Kidney (tissue), 14 donors: ENCODE results near the gene TSPAN11. TPM values are rescaled to one million over a fixed set of nuclear protein-coding genes. Genes with fewer than 3 reads are reported as not detected.
A peak's percentile ranks its signal among the peaks of the same experiment; 100 is the strongest.

Experiments used
- DNase-seq, 5 donors: peaks; one replicate each; pipeline ENCODE4 v3.0.0-alpha.2; 2013 to 2020
- FAIRE-seq: peaks from 2 replicates; lab custom pipeline; 2012; peaks lifted over from hg19 to GRCh38; lab: Jason Lieb, UNC
- H3K27ac ChIP-seq, 2 donors: one replicate each; pipeline ENCODE4 v1.7.0; 2013; ENCODE audit warnings: low read depth in 2 of 2, low read length in 2 of 2, inconsistent platforms in 1 of 2
- H3K27me3 ChIP-seq: one replicate; pipeline ENCODE4 v1.7.1; 2013; ENCODE audit warnings: low read length, inconsistent platforms; ENCODE audit not compliant: control insufficient read depth, insufficient read depth
- H3K36me3 ChIP-seq, 3 donors: one replicate each; pipeline versions ENCODE4 v1.7.0 to v1.7.1; 2013; ENCODE audit warnings: low read length in 3 of 3, control low read depth in 1 of 3, inconsistent platforms in 1 of 3; ENCODE audit not compliant: insufficient read depth in 3 of 3, control insufficient read depth in 2 of 3
- H3K4me1 ChIP-seq, 3 donors: one replicate each; pipeline versions ENCODE4 v1.7.0 to v1.7.1; 2013; ENCODE audit warnings: low read length in 3 of 3, inconsistent platforms in 1 of 3, low read depth in 1 of 3; ENCODE audit not compliant: control insufficient read depth in 2 of 3, insufficient read depth in 2 of 3
- H3K4me3 ChIP-seq, 3 donors: one replicate each; pipeline versions ENCODE4 v1.7.0 to v1.8.1; 2013; ENCODE audit warnings: low read length in 3 of 3, control low read depth in 1 of 3, inconsistent platforms in 1 of 3
- H3K9ac ChIP-seq, 3 donors: one replicate each; pipeline versions ENCODE4 v1.7.0 to v1.7.1; 2013; ENCODE audit warnings: low read length in 3 of 3, control low read depth in 1 of 3, inconsistent platforms in 1 of 3
- H3K9me3 ChIP-seq, 3 donors: one replicate each; pipeline versions ENCODE4 v1.7.0 to v1.7.1; 2013; ENCODE audit warnings: low read length in 3 of 3, control low read depth in 1 of 3, inconsistent platforms in 1 of 3; ENCODE audit not compliant: control insufficient read depth in 2 of 3, insufficient read depth in 1 of 3
- CTCF ChIP-seq: IDR thresholded peaks from 3 replicates; pipeline ENCODE4 v1.5.1; 2012; ENCODE audit warnings: mild to moderate bottlenecking, moderate library complexity, borderline replicate concordance; ENCODE audit not compliant: insufficient read depth; ENCODE audit errors: extremely low read depth
- intact Hi-C: fragments of 100-400 bp; cut with DNase I; formaldehyde crosslinking; loops from one replicate; pipeline ENCODE4 v1.11.1; 2022
- polyA plus RNA-seq: library from polyadenylated mRNA; stranded (reverse); fragments of 350-450 nt; fragmentation: Illumina TruSeq; extraction: RNeasy Lipid Tissue Mini Kit (QIAGEN cat#74804); gene quantifications from one replicate; pipeline ENCODE4 v1.2.3, GENCODE V29; 2014; ENCODE audit warnings: low read depth, low replicate concordance; ENCODE audit not compliant: insufficient read depth
- total RNA-seq: library from RNA; stranded (reverse); fragmentation: NEBNext Ultra II Directional; extraction: Animal tissue kit (Norgen Biotek cat#: 25700); gene quantifications from one replicate; pipeline ENCODE4 v1.2.1, GENCODE V29; 2021
- donor health status: control.
- donor health status: control.
- donor health status: control.
- donor health status: control.
- donor health status: control.
- donor health status: DM: yes; HTN: yes; CAD: no.
- donor health status: Normal renal cell carcinoma (clear cell type).

Gene TSPAN11
- total and polyA plus RNA-seq, 2 donors from 2014 or later: 1.3 to 7.5 TPM

- Histone ChIP-seq H3K9ac (no peak overlapping the region), H3K36me3 (no peaks in the 10 kb centered on the region), H3K27ac (no peak overlapping the region), H3K27me3 (no peaks in the 10 kb centered on the region), H3K4me3 (no peak overlapping the region), H3K4me1 (no peaks in the 10 kb centered on the region), H3K9me3 (no peaks in the 10 kb centered on the region)
- DNase-seq (no peak), FAIRE-seq (no peak)
- intact Hi-C loops: no loop called here
- TF ChIP-seq CTCF: no peak
These were observed 49.7 kb downstream of the TSPAN11 start for GRCh38 chr12:30976206-30976605.

GRCh38 chr12:30977124-30977523, 50.6 kb downstream of the TSPAN11 start:
- no peak for DNase-seq
- Histone ChIP-seq H3K9me3 (no peaks in the 10 kb centered on the region), H3K27me3 (no peaks in the 10 kb centered on the region), H3K4me1 (no peaks in the 10 kb centered on the region), H3K9ac (no peak overlapping the region), H3K27ac (no peak overlapping the region), H3K36me3 (no peaks in the 10 kb centered on the region), H3K4me3 (no peak overlapping the region)
- FAIRE-seq: no peak
- intact Hi-C loops: no loop called here
- TF ChIP-seq CTCF: no peak

DNA sequence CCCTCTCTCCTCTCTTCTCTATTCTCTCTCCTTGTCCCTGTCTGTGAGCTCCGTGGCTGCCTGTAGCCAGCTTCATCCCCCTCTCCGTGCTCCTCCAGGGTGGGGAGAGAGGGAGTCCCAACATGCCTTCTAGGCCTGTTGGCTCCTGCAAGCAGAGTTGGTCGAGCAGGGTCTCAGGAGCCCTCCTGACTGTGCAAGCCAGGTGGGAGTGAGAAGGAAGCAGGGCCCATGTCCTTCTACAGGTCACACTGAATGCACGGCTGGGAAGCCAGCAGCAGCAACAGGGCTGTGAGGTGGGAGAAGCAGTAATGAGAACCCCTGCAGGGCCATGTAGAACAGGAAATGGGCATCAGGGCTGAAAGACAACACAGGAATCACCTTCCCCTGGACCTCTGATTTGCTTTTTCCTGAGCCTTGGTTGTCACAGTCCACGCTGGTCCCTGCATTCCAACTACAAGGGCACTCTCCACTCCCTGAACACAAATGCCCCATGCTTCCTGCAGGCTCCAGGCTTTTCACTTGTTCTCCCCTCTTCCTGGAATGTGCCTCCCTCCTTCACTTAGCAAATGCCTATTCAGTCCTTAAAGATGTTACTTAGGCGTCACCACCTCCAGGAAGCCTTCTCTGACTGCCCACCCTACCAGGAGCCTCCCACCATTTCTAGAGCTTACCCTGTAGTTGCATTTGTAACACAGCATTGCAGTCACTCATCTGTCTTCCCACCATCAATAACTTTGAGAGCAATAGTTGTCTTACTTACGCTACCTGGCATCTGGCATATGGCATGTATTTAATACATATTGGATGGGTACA, 51.2 kb downstream of the TSPAN11 start:
- H3K27ac ChIP-seq: no peak overlapping the region
- FAIRE-seq (no peak), DNase-seq (peak in 1 of 5 donors; percentile 21)
- no peaks in the 10 kb centered on the region for H3K36me3 ChIP-seq
- no peak overlapping the region for H3K9ac ChIP-seq
- no peak for TF ChIP-seq CTCF
- intact Hi-C loops: no loop called here
- no peak overlapping the region for H3K4me3 ChIP-seq
- H3K4me1 ChIP-seq: no peaks in the 10 kb centered on the region
- H3K9me3 ChIP-seq: no peaks in the 10 kb centered on the region
- H3K27me3 ChIP-seq: no peaks in the 10 kb centered on the region
